22Rv1 (cell line): ENCODE measurements around the gene SPATA46.

Experiments used
- CTCF ChIP-seq: fragments of 450-650 bp; IDR thresholded peaks from 2 replicates; pipeline ENCODE4 v1.5.1; 2017; ENCODE audit warnings: mild to moderate bottlenecking
- ZFX ChIP-seq: fragments of 450-650 bp; IDR thresholded peaks from 2 replicates; pipeline ENCODE4 v1.6.1; 2017; ENCODE audit warnings: antibody characterized with exemption, borderline replicate concordance

GRCh38 chr1:162367772-162368171, 8.9 kb downstream of the SPATA46 start:
- no peak for TF ChIP-seq CTCF
- TF ChIP-seq ZFX = no peak
